KMS-11 (cell line): ENCODE measurements around the gene RFT1.
"Not testable (repeated sequence)": the region's sequence is repeated elsewhere in the genome, so short reads cannot be mapped to it uniquely, and the experiment has no call there.

Experiments used
- H2AFZ ChIP-seq: fragments of 200-600 bp; sonication (generic); 2 replicates; pipeline ENCODE4 v1.6.1; 2016; ENCODE audit warnings: antibody characterized with exemption, mixed run types, low read depth
- H3K27ac ChIP-seq: fragments of 200-600 bp; sonication (generic); 2 replicates; pipeline ENCODE4 v1.6.1; 2016; ENCODE audit warnings: mild to moderate bottlenecking, mixed run types
- H3K27me3 ChIP-seq: fragments of 200-600 bp; sonication (generic); 2 replicates; pipeline ENCODE4 v1.6.1; 2017; ENCODE audit warnings: mild to moderate bottlenecking, low read depth, mixed run types, moderate library complexity; ENCODE audit not compliant: insufficient read depth
- H3K36me3 ChIP-seq: fragments of 200-600 bp; sonication (generic); 2 replicates; pipeline ENCODE4 v1.6.1; 2017; ENCODE audit warnings: mild to moderate bottlenecking, mixed run types; ENCODE audit not compliant: insufficient read depth
- H3K4me1 ChIP-seq: fragments of 200-600 bp; sonication (generic); 2 replicates; pipeline ENCODE4 v1.6.1; 2016; ENCODE audit warnings: mild to moderate bottlenecking, low read depth, mixed run types; ENCODE audit not compliant: poor library complexity, severe bottlenecking
- H3K4me2 ChIP-seq: fragments of 200-600 bp; sonication (generic); 2 replicates; pipeline ENCODE4 v1.7.0; 2016; ENCODE audit warnings: mild to moderate bottlenecking, mixed run types
- H3K4me3 ChIP-seq: fragments of 200-600 bp; sonication (generic); IDR thresholded peaks from 2 replicates; pipeline ENCODE4 v1.6.1; 2017; ENCODE audit warnings: low read depth, low read length, mixed read lengths; ENCODE audit not compliant: insufficient read depth
- H3K79me2 ChIP-seq: fragments of 200-600 bp; sonication (generic); 2 replicates; pipeline ENCODE4 v1.6.1; 2016; ENCODE audit warnings: low read depth, mixed run types; ENCODE audit not compliant: insufficient read depth
- H3K9ac ChIP-seq: fragments of 200-600 bp; sonication (generic); 2 replicates; pipeline ENCODE4 v1.6.1; 2016; ENCODE audit warnings: mild to moderate bottlenecking, mixed run types
- H4K20me1 ChIP-seq: fragments of 200-600 bp; sonication (generic); 2 replicates; pipeline ENCODE4 v1.6.1; 2016; ENCODE audit warnings: mild to moderate bottlenecking, mixed run types; ENCODE audit not compliant: insufficient read depth
- TF ChIP-seq, protein P1 (sequence below): fragments of 200-600 bp; sonication (generic); conservative IDR thresholded peaks from 2 replicates; pipeline ENCODE4 v1.6.1; 2017; ENCODE audit warnings: low read depth, mild to moderate bottlenecking, antibody characterized with exemption, low read length, moderate library complexity, mixed read lengths

The RFT1 gene

DNA sequence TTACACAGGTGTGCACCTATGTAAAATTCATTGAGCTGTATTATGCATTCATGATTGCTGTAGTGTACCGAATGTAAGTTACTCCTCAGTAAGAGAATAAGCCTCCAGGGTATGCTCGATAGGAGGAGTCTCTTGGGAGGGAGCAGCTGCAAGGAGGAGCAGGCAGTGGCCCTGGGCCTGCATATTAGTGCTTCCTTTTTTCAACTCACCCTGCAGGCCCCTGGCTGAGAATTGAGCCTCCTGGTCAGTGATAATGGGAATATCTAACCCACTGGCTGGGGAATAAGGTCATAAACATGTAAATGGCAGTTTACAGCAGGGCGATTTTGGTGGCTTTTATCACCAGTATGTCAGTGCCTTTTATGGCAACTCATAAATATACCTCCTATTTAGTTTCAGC, 62.7 kb downstream of the RFT1 start:
- H3K4me2 ChIP-seq: no peak overlapping the region
- no peaks in the 10 kb centered on the region for H4K20me1 ChIP-seq
- peaks cover 6% of the 10 kb centered on the region for H3K4me1 ChIP-seq
- H3K27me3 ChIP-seq: no peaks in the 10 kb centered on the region
- H3K9ac ChIP-seq: no peak overlapping the region
- no peak overlapping the region for H3K4me3 ChIP-seq
- no peaks in the 10 kb centered on the region for H3K79me2 ChIP-seq
- H2AFZ ChIP-seq: no peak overlapping the region
- TF ChIP-seq, protein P1, sequence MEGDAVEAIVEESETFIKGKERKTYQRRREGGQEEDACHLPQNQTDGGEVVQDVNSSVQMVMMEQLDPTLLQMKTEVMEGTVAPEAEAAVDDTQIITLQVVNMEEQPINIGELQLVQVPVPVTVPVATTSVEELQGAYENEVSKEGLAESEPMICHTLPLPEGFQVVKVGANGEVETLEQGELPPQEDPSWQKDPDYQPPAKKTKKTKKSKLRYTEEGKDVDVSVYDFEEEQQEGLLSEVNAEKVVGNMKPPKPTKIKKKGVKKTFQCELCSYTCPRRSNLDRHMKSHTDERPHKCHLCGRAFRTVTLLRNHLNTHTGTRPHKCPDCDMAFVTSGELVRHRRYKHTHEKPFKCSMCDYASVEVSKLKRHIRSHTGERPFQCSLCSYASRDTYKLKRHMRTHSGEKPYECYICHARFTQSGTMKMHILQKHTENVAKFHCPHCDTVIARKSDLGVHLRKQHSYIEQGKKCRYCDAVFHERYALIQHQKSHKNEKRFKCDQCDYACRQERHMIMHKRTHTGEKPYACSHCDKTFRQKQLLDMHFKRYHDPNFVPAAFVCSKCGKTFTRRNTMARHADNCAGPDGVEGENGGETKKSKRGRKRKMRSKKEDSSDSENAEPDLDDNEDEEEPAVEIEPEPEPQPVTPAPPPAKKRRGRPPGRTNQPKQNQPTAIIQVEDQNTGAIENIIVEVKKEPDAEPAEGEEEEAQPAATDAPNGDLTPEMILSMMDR: no peak
- no peaks in the 10 kb centered on the region for H3K36me3 ChIP-seq
- H3K27ac ChIP-seq: no peak overlapping the region

DNA sequence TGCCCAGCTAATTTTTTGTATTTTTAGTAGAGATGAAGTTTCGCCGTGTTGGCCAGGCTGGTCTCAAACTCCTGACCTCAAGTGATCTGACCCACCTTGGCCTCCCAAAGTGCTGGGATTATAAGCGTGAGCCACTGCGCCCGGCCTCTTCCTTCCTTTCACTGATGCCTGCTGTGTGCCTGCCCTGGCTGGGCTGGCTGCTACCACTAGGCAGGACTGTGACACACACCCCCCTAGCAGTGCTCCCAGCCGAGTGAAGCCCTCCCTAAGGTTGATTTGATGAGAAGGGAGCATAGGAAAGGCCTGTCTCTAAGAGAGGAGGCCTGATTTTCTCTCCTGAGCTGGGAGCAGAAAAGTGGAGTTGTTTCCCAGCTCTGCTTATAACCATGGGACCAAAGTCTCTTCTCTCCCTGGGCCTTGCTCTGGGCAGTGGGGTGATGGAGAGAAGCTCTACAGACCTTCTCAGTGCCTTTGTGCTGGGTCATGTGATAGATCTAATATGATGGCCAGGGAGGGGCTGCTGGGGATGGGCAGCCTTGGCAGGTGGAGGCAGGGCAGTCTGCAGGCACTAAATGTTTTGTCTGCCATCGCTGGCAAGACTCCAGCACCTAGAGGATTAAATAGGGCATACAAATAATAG, 64.3 kb downstream of the RFT1 start:
- Histone ChIP-seq H2AFZ (no peak overlapping the region), H3K4me3 (no peak overlapping the region), H3K36me3 (no peaks in the 10 kb centered on the region), H3K9ac (no peak overlapping the region), H3K4me1 (no peaks in the 10 kb centered on the region), H3K4me2 (no peak overlapping the region), H3K79me2 (no peaks in the 10 kb centered on the region), H3K27me3 (no peaks in the 10 kb centered on the region), H4K20me1 (no peaks in the 10 kb centered on the region), H3K27ac (no peak overlapping the region)
- TF ChIP-seq, protein P1: no peak

DNA sequence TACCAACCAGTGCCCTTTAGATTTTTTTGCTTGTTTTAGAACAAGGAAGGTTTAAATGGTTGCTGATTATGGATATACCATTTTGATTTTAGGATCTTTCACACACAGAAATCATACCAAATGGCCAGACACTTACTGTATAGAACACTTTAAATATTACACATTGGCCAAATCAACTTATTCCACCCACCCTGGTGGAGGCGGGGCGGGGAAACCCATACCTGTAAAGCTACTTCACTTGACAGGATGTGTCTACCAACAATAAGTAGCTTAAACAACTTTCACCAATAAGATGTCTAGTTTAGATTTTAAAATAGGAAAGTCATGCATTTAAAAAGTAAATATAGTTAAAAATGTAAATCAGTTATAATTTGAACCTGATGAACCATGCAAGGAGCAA, 67.3 kb downstream of the RFT1 start:
- Histone ChIP-seq H3K4me3 (no peak overlapping the region), H3K9ac (no peak overlapping the region), H3K27ac (no peak overlapping the region), H3K4me2 (no peak overlapping the region), H4K20me1 (no peaks in the 10 kb centered on the region), H3K4me1 (no peaks in the 10 kb centered on the region), H2AFZ (no peak overlapping the region), H3K79me2 (no peaks in the 10 kb centered on the region), H3K27me3 (no peaks in the 10 kb centered on the region), H3K36me3 (no peaks in the 10 kb centered on the region)
- TF ChIP-seq, protein P1: no peak

DNA sequence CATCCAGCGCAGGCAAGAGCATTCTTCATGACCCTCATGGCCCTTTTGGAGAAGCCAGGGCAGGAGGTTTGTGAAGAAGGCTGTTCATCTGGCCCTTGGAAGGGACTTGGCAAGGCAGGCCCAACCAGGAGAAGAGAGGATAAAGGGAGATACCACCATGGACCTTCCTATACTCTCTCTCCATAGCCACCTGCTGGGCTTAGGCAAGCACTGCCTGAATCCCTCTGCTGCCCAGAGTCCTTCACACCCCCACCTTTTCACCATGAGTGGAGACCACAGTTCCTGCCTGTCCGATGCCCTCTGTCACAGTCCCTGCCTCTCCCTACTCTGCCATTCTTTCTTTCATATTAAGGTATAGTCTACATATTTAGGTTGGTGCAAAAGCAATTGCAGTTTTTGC, 73.8 kb downstream of the RFT1 start:
- H2AFZ ChIP-seq: no peak overlapping the region
- no peaks in the 10 kb centered on the region for H3K27me3 ChIP-seq
- H4K20me1 ChIP-seq: no peaks in the 10 kb centered on the region
- no peak overlapping the region for H3K27ac ChIP-seq
- no peak overlapping the region for H3K9ac ChIP-seq
- no peak overlapping the region for H3K4me2 ChIP-seq
- no peaks in the 10 kb centered on the region for H3K79me2 ChIP-seq
- TF ChIP-seq, protein P1: no peak
- no peaks in the 10 kb centered on the region for H3K36me3 ChIP-seq
- no peak overlapping the region for H3K4me3 ChIP-seq
- no peaks in the 10 kb centered on the region for H3K4me1 ChIP-seq

DNA sequence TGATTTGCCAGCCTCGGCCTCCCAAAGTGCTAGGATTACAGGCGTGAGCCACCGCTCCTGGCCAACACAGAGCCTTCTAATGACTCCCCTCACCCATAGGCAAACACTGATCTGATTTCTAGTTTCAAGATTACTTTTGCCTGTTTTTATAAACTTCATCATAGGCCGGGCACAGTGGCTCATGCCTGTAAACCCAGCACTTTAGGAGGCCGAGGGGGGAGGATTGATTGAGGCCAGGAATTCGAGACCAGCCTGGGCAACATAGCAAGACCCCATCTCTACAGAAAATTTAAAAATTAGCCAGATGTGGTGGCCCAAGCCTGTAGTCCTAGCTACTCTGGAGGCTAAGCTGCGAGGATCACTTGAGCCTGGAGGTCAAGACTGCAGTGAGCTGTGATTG, 76.0 kb downstream of the RFT1 start:
- not testable (repeated sequence) for H3K36me3 ChIP-seq, H2AFZ ChIP-seq, H3K4me2 ChIP-seq, H4K20me1 ChIP-seq, H3K9ac ChIP-seq, H3K27ac ChIP-seq, H3K79me2 ChIP-seq, H3K27me3 ChIP-seq, H3K4me1 ChIP-seq, H3K4me3 ChIP-seq
